Ascending aorta (tissue), 2 donors: ENCODE measurements around the gene ARID1A. TPM values are rescaled to one million over a fixed set of nuclear protein-coding genes. Genes with fewer than 3 reads are reported as not detected.

Experiments
- DNase-seq, 2 donors: peaks; one replicate each; pipeline ENCODE4 v3.0.0-alpha.2; 2019; ENCODE audit warnings: low spot score in 2 of 2
- H3K27ac ChIP-seq, 2 donors: fragments of 200-600 bp; sonication (generic); one replicate each; pipeline ENCODE4 v1.5.1; 2016 to 2017; ENCODE audit warnings: mild to moderate bottlenecking in 1 of 2
- H3K27me3 ChIP-seq: fragments of 200-600 bp; sonication (generic); one replicate; pipeline ENCODE4 v1.5.1; 2017
- H3K36me3 ChIP-seq, 2 donors: fragments of 200-600 bp; sonication (generic); one replicate each; pipeline ENCODE4 v1.5.1; 2016
- H3K4me1 ChIP-seq, 2 donors: fragments of 200-600 bp; sonication (generic); one replicate each; pipeline ENCODE4 v1.5.1; 2016 to 2017; ENCODE audit warnings: mild to moderate bottlenecking in 1 of 2
- H3K4me3 ChIP-seq, 2 donors: fragments of 200-600 bp; sonication (generic); one replicate each; pipeline ENCODE4 v1.5.1; 2016 to 2017; ENCODE audit warnings: mild to moderate bottlenecking in 1 of 2
- H3K9me3 ChIP-seq, 2 donors: fragments of 200-600 bp; sonication (generic); one replicate each; pipeline ENCODE4 v1.5.1; 2016
- CTCF ChIP-seq, 3 experiments: fragments of 200-600 bp in 2 of 3; fragments of 450-650 bp in 1 of 3; sonication (generic) in 2 of 3; IDR thresholded peaks; one replicate each; pipeline ENCODE4 v1.5.1; 2016 to 2019; ENCODE audit warnings: antibody characterized with exemption in 3 of 3, mild to moderate bottlenecking in 1 of 3, moderate library complexity in 1 of 3
- intact Hi-C: fragments of 100-400 bp; cut with DNase I; formaldehyde crosslinking; loops from one replicate; pipeline ENCODE4 v1.15.1; 2023
- total RNA-seq: library from RNA; depleted of rRNA; stranded (reverse); fragments of >200 nt; gene quantifications from one replicate; pipeline ENCODE4 v1.1.0, GENCODE V29; 2016

The ARID1A gene
- total RNA-seq, 1 donor from 2014 or later, result 104 TPM

DNA sequence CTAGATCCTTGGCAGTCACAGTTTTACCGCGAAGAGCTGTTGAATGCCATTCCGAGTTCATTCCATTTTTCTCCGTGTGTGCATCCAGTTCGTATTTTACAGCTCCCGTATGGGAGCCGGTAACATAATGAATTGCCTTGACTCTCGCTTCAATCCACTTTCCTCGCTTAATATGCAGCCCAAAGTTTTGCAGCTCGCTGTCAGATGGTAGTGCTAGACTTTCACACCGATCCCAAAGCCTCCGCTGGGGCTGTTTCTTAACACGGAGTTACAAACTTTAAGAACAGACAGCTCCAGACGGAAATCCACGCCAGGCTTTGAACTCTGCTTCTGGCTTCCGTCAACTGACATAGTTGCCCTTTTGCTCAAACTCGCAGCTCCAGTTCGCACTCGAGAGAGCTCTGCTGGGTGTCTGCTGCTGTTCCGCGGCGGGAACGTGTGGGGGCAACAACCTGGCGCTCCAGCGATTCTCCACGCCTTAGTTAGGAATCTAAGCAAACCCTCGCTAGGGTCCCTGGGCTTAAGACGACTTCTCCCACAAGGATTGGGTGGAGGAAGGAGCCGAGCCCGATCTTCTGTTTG is 3.5 kb upstream of the ARID1A start:
- TF ChIP-seq CTCF (IDR thresholded peaks at IDR 0.05), result peak in 1 of 3 experiments; percentile 10
- intact Hi-C loops, result loop anchor here (2.0 kb wide), 1 partner anchor 16 kb away; no protein-coding TSS in a partner anchor
- Histone ChIP-seq H3K4me1 (peaks cover 9 to 35% of the 10 kb centered on the region in 2 donors), H3K36me3 (no peaks in the 10 kb centered on the region), H3K27me3 (no peaks in the 10 kb centered on the region), H3K27ac (peak overlapping the region; percentile 90 to 99), H3K9me3 (peaks cover 0 to 4% of the 10 kb centered on the region in 2 donors), H3K4me3 (peak overlapping the region; percentile 64 to 65)
- DNase-seq, result peak; percentile 40 to 93

GRCh38 chr1:26692793-26693490 is 2.9 kb upstream of the ARID1A start:
- Histone ChIP-seq H3K4me3 (peak overlapping the region; percentile 64 to 65), H3K9me3 (peaks cover 0 to 4% of the 10 kb centered on the region in 2 donors), H3K27me3 (no peaks in the 10 kb centered on the region), H3K36me3 (no peaks in the 10 kb centered on the region), H3K4me1 (peaks cover 9 to 35% of the 10 kb centered on the region in 2 donors), H3K27ac (peak overlapping the region; percentile 90 to 99)
- intact Hi-C loops, result loop anchor here (2.0 kb wide), 1 partner anchor 16 kb away; no protein-coding TSS in a partner anchor
- TF ChIP-seq CTCF (IDR thresholded peaks at IDR 0.05), result peak in 1 of 3 experiments; percentile 3
- DNase-seq, result peak; percentile 89 to 97

DNA sequence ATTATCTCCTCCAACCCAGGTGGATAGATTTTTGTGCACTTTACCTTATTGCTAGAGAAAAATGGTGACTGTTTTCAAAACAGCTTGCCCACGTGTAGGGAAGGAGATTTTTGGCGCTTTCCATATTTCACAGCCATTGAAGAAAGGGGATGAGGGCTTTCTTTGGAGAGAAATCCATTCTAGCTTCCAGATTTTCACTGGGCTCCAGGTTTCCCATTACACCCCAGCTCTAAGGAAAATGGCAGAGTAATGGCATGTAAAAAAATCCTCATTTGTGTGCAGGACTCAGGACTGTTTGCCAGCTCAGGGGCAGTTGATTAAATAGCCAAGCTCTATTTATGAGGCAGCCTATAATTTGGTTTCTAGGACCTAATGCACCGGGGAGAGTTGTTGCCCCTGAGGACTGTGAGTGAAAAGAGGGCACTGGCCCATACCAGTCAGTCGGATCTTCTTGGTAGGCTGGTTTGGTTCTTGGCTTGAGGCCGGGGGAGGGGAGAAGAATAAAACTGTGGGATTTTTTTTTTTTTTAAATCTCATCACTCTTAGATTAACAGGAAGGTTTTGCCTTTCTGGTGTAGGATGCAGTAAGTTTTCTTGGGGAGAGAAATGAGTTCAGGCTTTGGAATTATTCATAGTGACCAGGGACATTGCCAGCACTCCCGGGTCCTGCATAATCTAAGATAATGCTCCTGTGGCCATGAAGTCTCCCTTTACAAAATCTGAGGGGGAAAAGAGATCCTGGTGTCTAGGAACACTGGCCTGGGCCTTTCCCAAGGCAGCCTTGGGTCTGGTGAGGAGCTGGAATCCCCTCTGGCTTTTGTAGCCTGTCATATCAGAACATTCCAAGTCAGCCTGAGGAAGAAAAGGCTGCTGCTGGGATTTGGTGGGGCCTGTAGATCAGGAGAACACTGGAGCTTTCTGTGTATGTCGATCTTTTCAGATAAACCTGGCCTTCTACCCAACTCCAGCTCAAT is 1.9 kb upstream of the ARID1A start:
- intact Hi-C loops, result loop anchor here (2.0 kb wide), 2 partner anchors 17 to 51 kb away; no protein-coding TSS in a partner anchor
- H3K27me3 ChIP-seq, result no peaks in the 10 kb centered on the region
- no peak for DNase-seq
- H3K36me3 ChIP-seq, result no peaks in the 10 kb centered on the region
- H3K27ac ChIP-seq, result peak overlapping the region; percentile 90 to 99
- peak overlapping the region; percentile 65 to 98 for H3K4me3 ChIP-seq
- H3K9me3 ChIP-seq, result peaks cover 0 to 4% of the 10 kb centered on the region in 2 donors
- TF ChIP-seq CTCF (IDR thresholded peaks at IDR 0.05), result no peak
- H3K4me1 ChIP-seq, result peaks cover 9 to 37% of the 10 kb centered on the region in 2 donors

DNA sequence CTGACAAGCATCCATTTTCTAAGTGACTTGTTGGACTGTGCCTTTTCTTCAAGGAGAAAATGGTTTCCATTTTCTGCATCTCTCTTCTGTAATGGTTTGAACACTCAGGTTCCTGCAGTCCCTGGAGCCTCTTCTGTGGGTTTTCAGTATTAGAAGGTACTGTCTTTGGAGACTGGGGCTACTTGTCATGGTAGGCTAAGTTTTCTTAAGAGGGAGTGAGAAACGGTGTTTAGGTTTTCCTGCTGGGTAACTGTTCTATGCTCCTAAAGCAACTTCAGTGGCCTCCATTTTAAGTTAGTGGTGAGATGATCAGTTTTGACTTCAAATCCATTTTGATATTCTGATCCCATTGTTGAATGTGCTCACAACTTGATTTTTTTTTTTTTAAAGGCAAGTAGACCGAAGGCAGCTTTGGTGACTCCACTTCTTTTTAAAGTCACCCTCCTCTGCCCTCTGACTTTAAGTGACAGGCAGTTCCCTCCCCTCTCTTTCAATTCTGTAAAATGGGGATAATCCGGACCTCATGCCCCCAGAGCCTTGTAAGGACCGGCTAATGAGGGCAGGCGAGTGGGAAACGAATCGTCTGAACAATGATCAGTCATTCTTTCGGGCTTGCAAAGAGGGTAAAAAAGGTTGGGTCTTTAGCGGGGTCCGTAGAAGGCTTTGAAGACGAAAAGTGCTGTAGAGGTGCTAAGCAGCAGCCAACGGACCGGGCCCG is 1.0 kb upstream of the ARID1A start:
- peak overlapping the region; percentile 96 to 98 for H3K4me3 ChIP-seq
- intact Hi-C loops, result loop anchor here (1.0 to 5.0 kb wide), 4 partner anchors 50 to 173 kb away; no protein-coding TSS in a partner anchor
- H3K27me3 ChIP-seq, result no peaks in the 10 kb centered on the region
- peak overlapping the region; percentile 90 to 99 for H3K27ac ChIP-seq
- DNase-seq, result no peak
- peaks cover 0 to 4% of the 10 kb centered on the region in 2 donors for H3K9me3 ChIP-seq
- no peak for TF ChIP-seq CTCF (IDR thresholded peaks at IDR 0.05)
- H3K4me1 ChIP-seq, result peaks cover 9 to 45% of the 10 kb centered on the region in 2 donors
- H3K36me3 ChIP-seq, result no peaks in the 10 kb centered on the region
